Gastrocnemius medialis (tissue), 4 donors: ENCODE results near the gene NUMB. TPM values are rescaled to one million over a fixed set of nuclear protein-coding genes. Genes with fewer than 3 reads are reported as not detected.

Experiments used
- ATAC-seq, 2 donors: fragments of 150-250 bp; one replicate each; pipeline ENCODE4 v1.9.1; 2016
- DNase-seq, 2 donors: peaks; one replicate each; pipeline ENCODE4 v3.0.0-alpha.2; 2019
- H3K27ac ChIP-seq, 4 donors: fragments of 200-600 bp; sonication (generic); 1 replicate in 1 of 4; 2 replicates in 3 of 4; pipeline ENCODE4 v1.5.1; 2016 to 2018; ENCODE audit warnings: mild to moderate bottlenecking in 2 of 4, moderate library complexity in 1 of 4
- H3K27me3 ChIP-seq, 3 donors: fragments of 200-600 bp; sonication (generic) in 2 of 3; 1 replicate in 1 of 3; 2 replicates in 2 of 3; pipeline versions ENCODE4 v1.5.1 to v1.6.0; 2016 to 2019; ENCODE audit warnings: mild to moderate bottlenecking in 1 of 3, moderate library complexity in 1 of 3
- H3K36me3 ChIP-seq, 2 donors: fragments of 200-600 bp; sonication (generic) in 1 of 2; one replicate each; pipeline ENCODE4 v1.5.1; 2017 to 2018
- H3K4me1 ChIP-seq, 2 donors: fragments of 200-600 bp; sonication (generic) in 1 of 2; one replicate each; pipeline ENCODE4 v1.5.1; 2016 to 2017; ENCODE audit warnings: mild to moderate bottlenecking in 2 of 2
- H3K4me3 ChIP-seq, 4 donors: fragments of 200-600 bp; sonication (generic) in 3 of 4; 1 replicate in 1 of 4; 2 replicates in 3 of 4; pipeline ENCODE4 v1.5.1; 2016 to 2019; ENCODE audit warnings: mild to moderate bottlenecking in 2 of 4
- H3K9me3 ChIP-seq, 3 donors: fragments of 200-600 bp; sonication (generic) in 2 of 3; 1 replicate in 1 of 3; 2 replicates in 2 of 3; pipeline ENCODE4 v1.5.1; 2016 to 2019
- CTCF ChIP-seq, 5 experiments: fragments of 450-650 bp in 3 of 5; fragments of 200-600 bp in 2 of 5; sonication (generic) in 2 of 5; IDR thresholded peaks in 4 of 5; conservative IDR thresholded peaks in 1 of 5; 1 replicate in 4 of 5; 2 replicates in 1 of 5; pipeline ENCODE4 v1.5.1; 2016 to 2019; ENCODE audit warnings: antibody characterized with exemption in 5 of 5, mild to moderate bottlenecking in 3 of 5, moderate library complexity in 3 of 5
- POLR2A ChIP-seq, 2 donors: fragments of 450-650 bp; IDR thresholded peaks; one replicate each; pipeline ENCODE4 v1.6.1; 2017; ENCODE audit warnings: antibody characterized with exemption in 2 of 2, mild to moderate bottlenecking in 2 of 2, moderate library complexity in 2 of 2
- in situ Hi-C, 4 donors: fragments of 200-750 bp; cut with MboI; loops; one replicate each; pipeline versions ENCODE4 v1.15.0 to v1.8.0; 2017; ENCODE audit warnings: low sequenced_read_pairs in 4 of 4
- intact Hi-C: fragments of 100-400 bp; cut with DNase I; formaldehyde crosslinking; loops from one replicate; pipeline ENCODE4 v1.15.1; 2023; ENCODE audit warnings: low total_unique reads
- total RNA-seq, 4 donors: library from RNA; depleted of rRNA; stranded (reverse); fragments of >200 nt; gene quantifications; one replicate each; pipeline versions ENCODE4 v1.1.0 to v1.2.3, GENCODE V29; 2016

The NUMB gene
- total RNA-seq, 4 donors from 2014 or later = 14.3 to 29.8 (median 23.6) TPM

- no peak for TF ChIP-seq CTCF (IDR thresholded peaks at IDR 0.05 in 4 of 5, conservative IDR thresholded peaks at IDR 0.05 in 1 of 5)
- no peak for TF ChIP-seq POLR2A (IDR thresholded peaks at IDR 0.05)
- H3K4me3 ChIP-seq = no peak overlapping the region
- in situ Hi-C loops = no loop called here
Observed at GRCh38 chr14:73267474-73267873, 190.9 kb downstream of the NUMB start.

DNA sequence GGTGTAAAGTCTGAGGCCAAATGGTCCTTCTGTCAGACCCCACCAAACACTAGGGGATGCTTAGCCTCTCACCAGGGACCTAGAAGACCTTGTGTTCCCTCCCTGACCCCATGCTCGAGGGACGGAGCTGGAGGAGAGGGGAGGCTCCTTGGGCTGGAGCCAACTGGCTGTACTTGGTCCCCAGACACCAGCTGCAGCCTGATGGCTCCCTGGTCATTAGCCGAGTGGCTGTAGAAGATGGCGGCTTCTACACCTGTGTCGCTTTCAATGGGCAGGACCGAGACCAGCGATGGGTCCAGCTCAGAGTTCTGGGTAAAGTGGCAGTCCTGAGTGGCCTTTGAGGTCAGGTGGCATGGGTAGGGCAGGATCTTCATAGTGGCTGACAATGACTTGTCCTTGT, 192.0 kb downstream of the NUMB start:
- in situ Hi-C loops = no loop called here
- intact Hi-C loops = no loop called here
- H3K36me3 ChIP-seq = no peaks in the 10 kb centered on the region

More at GRCh38 chr14:73267474-73267873, 190.9 kb downstream of the NUMB start:
- H3K9me3 ChIP-seq = no peaks in the 10 kb centered on the region
- no peaks in the 10 kb centered on the region for H3K27me3 ChIP-seq
- no peak for ATAC-seq
- no peaks in the 10 kb centered on the region for H3K36me3 ChIP-seq
- intact Hi-C loops = no loop called here
- no peak overlapping the region for H3K27ac ChIP-seq
- DNase-seq = no peak
- peaks cover 2 to 16% of the 10 kb centered on the region in 2 donors for H3K4me1 ChIP-seq

GRCh38 chr14:73265721-73266046, 192.7 kb downstream of the NUMB start:
- no peak for TF ChIP-seq POLR2A (IDR thresholded peaks at IDR 0.05)
- TF ChIP-seq CTCF (IDR thresholded peaks at IDR 0.05 in 4 of 5, conservative IDR thresholded peaks at IDR 0.05 in 1 of 5) = no peak
- in situ Hi-C loops (no loop called here), intact Hi-C loops (no loop called here)
- no peak for DNase-seq
- H3K9me3 ChIP-seq = no peaks in the 10 kb centered on the region
- H3K27ac ChIP-seq = no peak overlapping the region
- H3K27me3 ChIP-seq = no peaks in the 10 kb centered on the region
- no peak overlapping the region for H3K4me3 ChIP-seq
- H3K4me1 ChIP-seq = peaks cover 0 to 13% of the 10 kb centered on the region in 2 donors
- no peak for ATAC-seq
- no peaks in the 10 kb centered on the region for H3K36me3 ChIP-seq

More for the DNA sequence above, 192.0 kb downstream of the NUMB start:
- TF ChIP-seq POLR2A (IDR thresholded peaks at IDR 0.05) = no peak
- TF ChIP-seq CTCF (IDR thresholded peaks at IDR 0.05 in 4 of 5, conservative IDR thresholded peaks at IDR 0.05 in 1 of 5) = no peak
- H3K4me3 ChIP-seq = no peak overlapping the region
- DNase-seq = no peak
- H3K27me3 ChIP-seq = no peaks in the 10 kb centered on the region
- no peak for ATAC-seq
- no peak overlapping the region for H3K27ac ChIP-seq
- peaks cover 0 to 13% of the 10 kb centered on the region in 2 donors for H3K4me1 ChIP-seq
- H3K9me3 ChIP-seq = no peaks in the 10 kb centered on the region

DNA sequence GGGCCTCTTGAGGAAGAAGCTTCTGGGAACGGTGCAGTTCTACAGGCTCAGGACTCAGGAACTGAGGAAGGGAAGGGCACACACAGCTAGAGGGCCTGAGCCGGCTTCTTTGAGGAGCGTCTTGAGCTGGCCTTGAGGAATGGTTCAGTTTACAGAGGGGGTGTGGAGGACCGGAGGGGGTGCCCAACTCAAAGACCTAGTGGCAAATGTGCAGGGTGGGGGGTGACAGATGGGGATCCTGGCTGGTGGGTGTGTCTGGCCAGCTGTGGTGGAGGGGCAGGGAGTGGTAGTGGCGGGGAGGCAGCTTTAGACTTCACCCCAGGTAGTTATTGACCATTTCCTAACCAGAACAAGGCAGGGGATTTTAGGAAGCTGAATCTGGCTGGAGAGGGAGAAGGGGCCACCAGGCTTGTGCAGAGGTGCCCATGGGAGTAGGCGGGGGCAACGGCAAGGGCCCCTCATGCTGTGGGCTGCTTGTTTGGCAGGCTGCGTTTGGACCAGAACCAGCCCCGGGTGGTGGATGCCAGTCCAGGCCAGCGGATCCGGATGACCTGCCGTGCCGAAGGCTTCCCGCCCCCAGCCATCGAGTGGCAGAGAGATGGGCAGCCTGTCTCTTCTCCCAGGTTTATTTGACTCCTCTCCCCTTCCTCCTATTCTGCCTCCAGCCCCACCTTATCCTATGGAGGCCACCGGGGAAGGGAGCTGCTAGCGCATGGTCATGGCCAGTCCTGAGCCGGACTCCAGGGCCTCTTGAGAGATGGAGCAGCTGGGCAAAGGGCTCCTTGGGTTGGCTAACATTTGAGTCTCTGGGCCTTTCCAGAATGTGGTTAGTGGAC, 193.2 kb downstream of the NUMB start:
- peaks cover 0 to 7% of the 10 kb centered on the region in 2 donors for H3K4me1 ChIP-seq
- intact Hi-C loops = no loop called here
- no peaks in the 10 kb centered on the region for H3K27me3 ChIP-seq
- H3K36me3 ChIP-seq = no peaks in the 10 kb centered on the region
- ATAC-seq (no peak), DNase-seq (no peak)
- H3K9me3 ChIP-seq = no peaks in the 10 kb centered on the region
- no peak overlapping the region for H3K4me3 ChIP-seq
- TF ChIP-seq POLR2A (IDR thresholded peaks at IDR 0.05) = no peak
- no peak overlapping the region for H3K27ac ChIP-seq
- in situ Hi-C loops = no loop called here

GRCh38 chr14:73264080-73264884, 194.1 kb downstream of the NUMB start:
- in situ Hi-C loops (no loop called here), intact Hi-C loops (no loop called here)
- no peak for TF ChIP-seq CTCF (IDR thresholded peaks at IDR 0.05 in 4 of 5, conservative IDR thresholded peaks at IDR 0.05 in 1 of 5)
- TF ChIP-seq POLR2A (IDR thresholded peaks at IDR 0.05) = no peak
- Histone ChIP-seq H3K36me3 (no peaks in the 10 kb centered on the region), H3K27ac (no peak overlapping the region), H3K4me1 (no peaks in the 10 kb centered on the region), H3K4me3 (no peak overlapping the region), H3K27me3 (no peaks in the 10 kb centered on the region), H3K9me3 (no peaks in the 10 kb centered on the region)
- ATAC-seq (no peak), DNase-seq (no peak)
